ENCODE results near the gene PTPRA. TPM values are rescaled to one million over a fixed set of nuclear protein-coding genes. Genes with fewer than 3 reads are reported as not detected.
A peak's percentile ranks its signal among the peaks of the same experiment; 100 is the strongest.

The PTPRA gene
- total and polyA plus RNA-seq, 2 donors (not counting 1 experiment from before 2014, with no cell fraction given) = 32.1 to 64.2 TPM

DNA sequence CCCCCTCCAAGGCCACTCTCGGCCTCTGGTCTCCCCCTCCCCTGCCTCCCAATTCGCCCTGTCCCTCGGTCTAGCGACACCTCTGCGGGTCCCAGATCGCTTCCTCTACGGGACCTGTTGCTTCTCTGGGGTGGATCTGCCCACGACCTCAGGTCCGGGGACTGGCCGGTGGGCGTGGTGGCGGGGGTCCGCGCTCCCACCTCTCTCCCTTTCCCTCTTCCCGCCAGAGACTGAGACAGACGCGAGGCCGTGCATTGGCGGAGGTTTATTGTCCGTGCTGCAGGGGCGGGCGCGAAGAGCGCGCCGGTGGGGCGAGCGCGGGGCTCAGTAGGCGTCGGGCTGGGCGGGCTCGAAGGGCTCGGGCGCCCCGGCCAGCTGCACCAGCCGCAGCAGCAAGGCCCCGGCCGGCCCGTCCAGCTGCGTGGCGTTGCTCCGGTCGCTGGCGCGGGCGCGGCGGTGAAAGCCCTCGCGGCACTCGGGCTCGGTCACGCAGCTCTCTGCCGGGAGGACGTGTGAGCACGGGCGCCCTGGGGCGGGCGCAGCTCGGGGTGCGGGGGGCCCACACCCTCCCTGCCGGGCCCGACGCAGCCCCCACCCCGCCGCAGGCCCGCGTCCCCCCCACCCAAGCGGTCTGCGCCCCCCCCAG lies 209.1 kb downstream of the PTPRA start:
- whole genome bisulfite sequencing (ENCODE audit: insufficient coverage) = 4% methylated on average over 63 of the region's 71 CpGs
- TF ChIP-seq CTCF (IDR thresholded peaks at IDR 0.05) (no peak), EZH2 (IDR thresholded peaks at IDR 0.05; ENCODE audit: borderline replicate concordance, insufficient read depth, low read depth, low read length, poor library complexity, severe bottlenecking) (peak; percentile 87)
- Histone ChIP-seq H3K36me3 (replicated peaks in 1 of 2; ENCODE audit: control extremely low read depth in 1 of 2, control insufficient read depth in 1 of 2, extremely low read depth in 1 of 2, insufficient read depth in 2 of 2, low read length in 1 of 2) (no peaks in the 10 kb centered on the region), H4K20me1 (ENCODE audit: control insufficient read depth, insufficient read depth, low read length, poor library complexity, severe bottlenecking) (no peaks in the 10 kb centered on the region), H3K9me3 (ENCODE audit: control extremely low read depth in 1 of 3, control insufficient read depth in 2 of 3, insufficient read depth in 1 of 3, low read length in 2 of 3) (peaks cover 0 to 21% (median 0%) of the 10 kb centered on the region in 3 donors), H3K27ac (ENCODE audit: low read length in 2 of 2) (no peak overlapping the region), H3K4me2 (replicated peaks; ENCODE audit: low read depth, low read length, poor library complexity, severe bottlenecking) (peak overlapping the region; percentile 83), H3K79me2 (ENCODE audit: control insufficient read depth, insufficient read depth, low read length) (no peaks in the 10 kb centered on the region), H3K9ac (ENCODE audit: low read length) (peak overlapping the region; percentile 44), H2AFZ (ENCODE audit: insufficient read depth, low read depth, low read length, poor library complexity, severe bottlenecking) (peak overlapping the region; percentile 60), H3K27me3 (replicated peaks in 1 of 4; ENCODE audit: control extremely low read depth in 1 of 4, control insufficient read depth in 3 of 4, insufficient read depth in 4 of 4, low read length in 3 of 4) (peaks cover 0 to 52% (median 30%) of the 10 kb centered on the region in 4 experiments), H3K4me3 (ENCODE audit: control extremely low read depth in 1 of 5, extremely low read depth in 1 of 5, insufficient read depth in 1 of 5, low read depth in 2 of 5, low read length in 4 of 5) (peak overlapping the region in 3 of 5 experiments; percentile 11 to 40 (median 35)), H3K4me1 (ENCODE audit: control insufficient read depth in 2 of 2, insufficient read depth in 2 of 2, low read length in 2 of 2) (peaks cover 13 to 23% of the 10 kb centered on the region in 2 donors)
- Mint-ChIP-seq H3K27me3 (peaks cover 51% of the 10 kb centered on the region), H3K27ac (no peak overlapping the region), H3K9me3 (ENCODE audit: insufficient read depth) (no peaks in the 10 kb centered on the region), H3K4me1 (peaks cover 21% of the 10 kb centered on the region), H3K4me3 (peak overlapping the region; percentile 86)
- ATAC-seq (ENCODE audit: low read depth) = peak; percentile 40
- peak; percentile 55 for DNase-seq
- ChIA-PET POLR2A (no interaction called here), CTCF (interaction anchor here (0.6 kb wide), 1 partner anchor 159 kb away, joined by 3 read pairs; no protein-coding TSS in a partner anchor)
- intact Hi-C loops (cut with micrococcal nuclease) = no loop called here
